H1 (cell line): Measurements from ENCODE around the gene ANKH. TPM values are rescaled to one million over a fixed set of nuclear protein-coding genes. Genes with fewer than 3 reads are reported as not detected.

ENCODE experiments used
- CTCF ChIA-PET: fragments of 300-600 bp; sonication (Branson Sonifier 250); formaldehyde crosslinking; loops from one replicate; lab custom pipeline; 2021; ENCODE audit not compliant: partially characterized antibody; lab: Charles Lee
- POLR2A ChIA-PET: fragments of 300-600 bp; sonication (Branson Sonifier 250); formaldehyde crosslinking; loops from one replicate; lab custom pipeline; 2021; ENCODE audit warnings: inconsistent platforms; ENCODE audit not compliant: partially characterized antibody; lab: Charles Lee
- DNase-seq, 2 experiments: peaks; one replicate each; pipeline versions ENCODE4 v3.0.0 to v3.0.0-alpha.2; 2010 to 2022; ENCODE audit warnings: low spot score in 2 of 2, low read depth in 1 of 2, mixed read lengths in 1 of 2
- FAIRE-seq: peaks from 2 replicates; lab custom pipeline; 2011; peaks lifted over from hg19 to GRCh38; lab: Jason Lieb, UNC
- H2AFZ ChIP-seq: 2 replicates; pipeline ENCODE4 v1.8.1; 2012; ENCODE audit warnings: low read length, inconsistent platforms
- H2AK5ac ChIP-seq: 2 replicates; pipeline ENCODE4 v1.6.1; 2013; ENCODE audit warnings: low read depth, low read length
- H2BK120ac ChIP-seq: replicated peaks from 2 replicates; pipeline ENCODE3; 2013; ENCODE audit warnings: low read depth, low read length, inconsistent platforms
- H2BK12ac ChIP-seq: 2 replicates; pipeline ENCODE4 v1.6.1; 2013; ENCODE audit warnings: low read depth, low read length
- H2BK15ac ChIP-seq: 2 replicates; pipeline ENCODE4 v1.6.1; 2013; ENCODE audit warnings: low read length
- H2BK20ac ChIP-seq: 2 replicates; pipeline ENCODE4 v1.6.1; 2013; ENCODE audit warnings: low read length
- H2BK5ac ChIP-seq: 2 replicates; pipeline ENCODE4 v1.6.1; 2013; ENCODE audit warnings: low read depth, low read length
- H3K14ac ChIP-seq: 2 replicates; pipeline ENCODE4 v1.6.1; 2013; ENCODE audit warnings: inconsistent platforms; ENCODE audit not compliant: insufficient read length
- H3K18ac ChIP-seq: 2 replicates; pipeline ENCODE4 v1.6.1; 2013; ENCODE audit warnings: low read length; ENCODE audit errors: extremely low read depth
- H3K23ac ChIP-seq: 2 replicates; pipeline ENCODE4 v1.6.1; 2013; ENCODE audit warnings: inconsistent platforms; ENCODE audit not compliant: insufficient read length
- H3K23me2 ChIP-seq: 2 replicates; pipeline ENCODE4 v1.6.1; 2013; ENCODE audit warnings: low read depth, low read length
- H3K27ac ChIP-seq: 2 replicates; pipeline ENCODE4 v1.6.1; 2011; ENCODE audit warnings: low read depth, low read length, inconsistent platforms
- H3K27me3 ChIP-seq, 4 experiments: replicated peaks in 1 of 4; 1 replicate in 1 of 4; 2 replicates in 3 of 4; pipeline versions ENCODE4 v1.6.1 to v1.8.1; 2011 to 2013; ENCODE audit warnings: low read length in 3 of 4, mild to moderate bottlenecking in 3 of 4, inconsistent platforms in 2 of 4, mixed read lengths in 2 of 4, moderate library complexity in 1 of 4; ENCODE audit not compliant: control insufficient read depth in 3 of 4, insufficient read depth in 3 of 4; ENCODE audit errors: extremely low read depth in 1 of 4
- H3K36me3 ChIP-seq, 4 experiments: 2 replicates each; pipeline versions ENCODE4 v1.6.1 to v1.8.1; 2011 to 2013; ENCODE audit warnings: mild to moderate bottlenecking in 4 of 4, low read length in 3 of 4, moderate library complexity in 2 of 4, control low read depth in 1 of 4, inconsistent platforms in 1 of 4; ENCODE audit not compliant: insufficient read depth in 4 of 4, control insufficient read depth in 2 of 4
- H3K4ac ChIP-seq: replicated peaks from 2 replicates; pipeline ENCODE3; 2013; ENCODE audit warnings: low read length, low read depth, mixed read lengths, inconsistent platforms; ENCODE audit not compliant: insufficient read length
- H3K4me1 ChIP-seq, 4 experiments: replicated peaks in 1 of 4; 1 replicate in 1 of 4; 2 replicates in 3 of 4; pipeline versions ENCODE4 v1.6.1 to v1.8.1; 2011 to 2013; ENCODE audit warnings: low read length in 3 of 4, inconsistent platforms in 2 of 4, mixed read lengths in 1 of 4; ENCODE audit not compliant: insufficient read depth in 4 of 4, control insufficient read depth in 3 of 4
- H3K4me2 ChIP-seq, 2 experiments: 2 replicates each; pipeline versions ENCODE4 v1.6.1 to v1.8.1; 2011 to 2013; ENCODE audit warnings: low read depth in 2 of 2, low read length in 2 of 2, control low read depth in 1 of 2, inconsistent platforms in 1 of 2, mild to moderate bottlenecking in 1 of 2; ENCODE audit not compliant: insufficient read depth in 1 of 2
- H3K4me3 ChIP-seq, 4 experiments: fragments of 200-600, 300-600 bp in 1 of 4; sonication (generic), shearing (Covaris generic), sonication (Bioruptor Twin) in 1 of 4; 2 replicates each; pipeline versions ENCODE4 v1.5.1 to v1.8.1; 2011 to 2016; ENCODE audit warnings: low read length in 4 of 4, low read depth in 3 of 4, control low read depth in 2 of 4, inconsistent platforms in 2 of 4, mild to moderate bottlenecking in 2 of 4, mixed read lengths in 1 of 4, moderate library complexity in 1 of 4; ENCODE audit not compliant: insufficient read depth in 2 of 4; ENCODE audit errors: extremely low read depth in 1 of 4
- H3K56ac ChIP-seq: replicated peaks from 2 replicates; pipeline ENCODE3; 2013; ENCODE audit warnings: low read depth, mild to moderate bottlenecking, mixed read lengths, low read length, inconsistent platforms; ENCODE audit not compliant: insufficient read length
- H3K79me1 ChIP-seq: 2 replicates; pipeline ENCODE4 v1.6.1; 2013; ENCODE audit warnings: low read depth, low read length, control low read depth
- H3K79me2 ChIP-seq, 2 experiments: 2 replicates each; pipeline versions ENCODE4 v1.6.1 to v1.8.1; 2012 to 2013; ENCODE audit warnings: low read length in 2 of 2, mild to moderate bottlenecking in 2 of 2, inconsistent platforms in 1 of 2; ENCODE audit not compliant: insufficient read depth in 2 of 2, control insufficient read depth in 1 of 2
- H3K9ac ChIP-seq, 4 experiments: replicated peaks in 1 of 4; 1 replicate in 1 of 4; 2 replicates in 3 of 4; pipeline versions ENCODE4 v1.6.1 to v1.8.1; 2011 to 2013; ENCODE audit warnings: low read depth in 3 of 4, low read length in 3 of 4, control low read depth in 2 of 4, mild to moderate bottlenecking in 2 of 4, moderate library complexity in 2 of 4, inconsistent platforms in 1 of 4; ENCODE audit errors: extremely low read depth in 1 of 4
- H3K9me3 ChIP-seq, 2 experiments: 2 replicates each; pipeline versions ENCODE4 v1.6.1 to v1.8.1; 2012 to 2013; ENCODE audit warnings: mild to moderate bottlenecking in 2 of 2, moderate library complexity in 2 of 2, control low read depth in 1 of 2, inconsistent platforms in 1 of 2, low read depth in 1 of 2, low read length in 1 of 2, mixed read lengths in 1 of 2; ENCODE audit not compliant: insufficient read depth in 2 of 2
- H4K20me1 ChIP-seq, 2 experiments: replicated peaks in 1 of 2; 2 replicates each; pipeline versions ENCODE3 to v1.8.1; 2011 to 2013; ENCODE audit warnings: inconsistent platforms in 2 of 2, low read length in 2 of 2, mild to moderate bottlenecking in 1 of 2; ENCODE audit not compliant: insufficient read depth in 2 of 2, control insufficient read depth in 1 of 2
- H4K5ac ChIP-seq: 2 replicates; pipeline ENCODE4 v1.6.1; 2013; ENCODE audit warnings: low read length, low read depth, mixed read lengths, inconsistent platforms; ENCODE audit not compliant: insufficient read length
- H4K8ac ChIP-seq: 2 replicates; pipeline ENCODE4 v1.8.0; 2013; ENCODE audit warnings: mild to moderate bottlenecking, moderate library complexity, low read length, inconsistent platforms; ENCODE audit not compliant: insufficient read depth; ENCODE audit errors: extremely low read depth
- H4K91ac ChIP-seq: replicated peaks from 2 replicates; pipeline ENCODE3; 2013; ENCODE audit warnings: low read length, mixed read lengths, inconsistent platforms; ENCODE audit not compliant: insufficient read length
- EZH2 ChIP-seq: fragments of 200-600 bp; sonication (generic); IDR thresholded peaks from 2 replicates; pipeline ENCODE4 v1.7.1; 2012; ENCODE audit warnings: low read depth, mild to moderate bottlenecking, moderate library complexity, low read length, inconsistent platforms; ENCODE audit not compliant: severe bottlenecking
- WGBS, 2 experiments: shearing (Covaris generic) in 1 of 2; methylation state at CpG; one replicate each; pipeline versions ENCODE4 v1.1.6 to v1.1.7; 2013 to 2015; ENCODE audit warnings: low lambda C conversion rate in 2 of 2, mixed read lengths in 2 of 2, inconsistent platforms in 1 of 2, low coverage in 1 of 2, missing lambda C conversion rate in 1 of 2; ENCODE audit not compliant: insufficient replicate concordance in 2 of 2, insufficient coverage in 1 of 2, insufficient read length in 1 of 2; ENCODE audit errors: extremely low coverage in 1 of 2, missing lambda C conversion rate in 1 of 2; 5-methylcytosine and 5-hydroxymethylcytosine counted together
- polyA plus RNA-seq, 7 experiments: library from polyadenylated mRNA; depleted of rRNA in 3 of 7; stranded (reverse) in 5 of 7; unstranded in 2 of 7; fragments of >200 nt in 5 of 7; fragments of 200-250 nt in 2 of 7; gene quantifications; 1 replicate in 5 of 7; 2 replicates in 1 of 7; 4 replicates in 1 of 7; pipeline versions ENCODE4 v1.2.1 to v1.2.3, GENCODE V29; 2011 to 2013; ENCODE audit warnings: missing spikeins in 2 of 7, mixed read lengths in 2 of 7
- total RNA-seq: library from RNA; stranded (reverse); fragmentation: NEBNext Ultra II Directional; extraction: Animal tissue kit (Norgen Biotek cat#: 25700); gene quantifications from 2 replicates; pipeline ENCODE4 v1.2.1, GENCODE V29; 2021
- TF ChIP-seq, protein P1 (sequence below): IDR thresholded peaks from 2 replicates; pipeline ENCODE4 v1.6.1; 2012; ENCODE audit warnings: low read length, inconsistent platforms

Gene ANKH
- total and polyA plus RNA-seq, 2 of the 8 experiments (the other 6 are each of a cell fraction or from before 2014, with no cell fraction given), result 5.3 to 13.0 TPM

DNA sequence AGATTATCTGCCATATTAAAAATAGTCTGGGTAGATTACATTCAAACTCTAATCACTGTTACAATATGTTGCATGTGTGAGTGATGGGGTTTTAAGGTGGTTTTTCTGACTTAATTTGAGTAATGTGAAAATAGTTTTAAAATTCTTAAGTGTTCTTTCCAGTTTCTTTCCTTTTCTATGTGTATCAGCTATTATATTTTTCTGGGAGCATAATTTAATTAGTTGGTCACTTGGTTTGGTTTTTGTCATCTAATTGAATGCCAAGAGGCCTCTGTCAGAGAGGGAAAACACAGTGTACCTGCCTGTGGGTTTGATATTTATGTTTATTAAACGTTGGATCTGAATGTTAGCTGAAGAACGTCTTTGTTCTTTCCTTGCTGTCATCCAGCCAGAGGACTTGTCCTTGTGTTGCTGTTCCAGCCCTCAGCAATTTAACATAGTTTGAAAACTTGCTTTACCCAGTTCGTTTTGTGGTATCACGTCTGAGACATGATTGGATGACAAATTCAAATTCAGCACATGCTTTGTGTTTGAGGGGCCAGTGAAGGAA, 187.6 kb downstream of the ANKH start:
- Histone ChIP-seq H2AK5ac (no peak overlapping the region), H3K4me3 (no peak overlapping the region), H2AFZ (no peak overlapping the region), H3K27me3 (no peaks in the 10 kb centered on the region), H3K4me2 (no peak overlapping the region), H3K9ac (no peak overlapping the region; a peak in 1 of 7 replicates), H2BK12ac (no peak overlapping the region), H3K36me3 (peaks cover under 1 to 29% (median 11%) of the 10 kb centered on the region in 4 experiments; a peak in 6 of 8 replicates), H3K18ac (no peak overlapping the region), H3K56ac (no peak overlapping the region), H2BK5ac (no peak overlapping the region), H3K27ac (no peak overlapping the region), H4K20me1 (peaks cover 2 to 4% of the 10 kb centered on the region in 2 experiments), H4K5ac (no peak overlapping the region), H2BK20ac (no peak overlapping the region), H3K14ac (no peak overlapping the region), H4K91ac (no peak overlapping the region), H3K4me1 (no peaks in the 10 kb centered on the region), H3K23me2 (no peaks in the 10 kb centered on the region), H3K9me3 (no peaks in the 10 kb centered on the region), H2BK120ac (no peak overlapping the region), H3K4ac (peak overlapping the region; percentile 47), H3K23ac (no peak overlapping the region), H3K79me1 (no peaks in the 10 kb centered on the region), H2BK15ac (no peak overlapping the region), H4K8ac (no peak overlapping the region), H3K79me2 (no peaks in the 10 kb centered on the region)
- no peak for FAIRE-seq
- no peak for DNase-seq
- WGBS, 2 experiments, result 87% methylated on average over 4 of the region's 4 CpGs; no CpG with 5 or more reads in 1 of the 2 experiments
- ChIA-PET POLR2A (interaction anchor here (1.1 to 1.3 kb wide), 2 partner anchors 10 to 22 kb away, joined by 3 read pairs; no protein-coding TSS in a partner anchor), CTCF (interaction anchor here (0.6 to 4.2 kb wide), 16 partner anchors 9 to 359 kb away, joined by 3 to 54 read pairs (median 6); no protein-coding TSS in a partner anchor)
- TF ChIP-seq, protein P1, sequence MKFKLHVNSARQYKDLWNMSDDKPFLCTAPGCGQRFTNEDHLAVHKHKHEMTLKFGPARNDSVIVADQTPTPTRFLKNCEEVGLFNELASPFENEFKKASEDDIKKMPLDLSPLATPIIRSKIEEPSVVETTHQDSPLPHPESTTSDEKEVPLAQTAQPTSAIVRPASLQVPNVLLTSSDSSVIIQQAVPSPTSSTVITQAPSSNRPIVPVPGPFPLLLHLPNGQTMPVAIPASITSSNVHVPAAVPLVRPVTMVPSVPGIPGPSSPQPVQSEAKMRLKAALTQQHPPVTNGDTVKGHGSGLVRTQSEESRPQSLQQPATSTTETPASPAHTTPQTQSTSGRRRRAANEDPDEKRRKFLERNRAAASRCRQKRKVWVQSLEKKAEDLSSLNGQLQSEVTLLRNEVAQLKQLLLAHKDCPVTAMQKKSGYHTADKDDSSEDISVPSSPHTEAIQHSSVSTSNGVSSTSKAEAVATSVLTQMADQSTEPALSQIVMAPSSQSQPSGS, result no peak
- no peak for TF ChIP-seq EZH2
